Activated naive CD4-positive, alpha-beta T cell treated with anti-CD3 and anti-CD28 coated beads, Interleukin-2, amount 10 ng/mL, durations not matched to agents 7 days and 5 days (primary cell): ENCODE data around the gene RBM46.

ENCODE experiments used
- CTCF ChIA-PET: fragments of 350-600 bp; sonication (Branson Sonifier 250); formaldehyde crosslinking; loops from one replicate; lab custom pipeline; 2021; ENCODE audit warnings: antibody characterized with exemption; lab: Charles Lee
- DNase-seq: peaks from one replicate; pipeline ENCODE4 v3.0.0-alpha.2; 2020
- H3K27ac Mint-ChIP-seq: one replicate; pipeline ENCODE4 v1.8.0; 2021; ENCODE audit warnings: mild to moderate bottlenecking, moderate library complexity, mixed read lengths
- H3K27me3 Mint-ChIP-seq: one replicate; pipeline ENCODE4 v1.8.0; 2021; ENCODE audit warnings: mild to moderate bottlenecking, mixed read lengths
- H3K36me3 Mint-ChIP-seq: one replicate; pipeline ENCODE4 v1.8.0; 2021; ENCODE audit warnings: mixed read lengths
- H3K4me1 Mint-ChIP-seq: one replicate; pipeline ENCODE4 v1.8.0; 2021; ENCODE audit warnings: mixed read lengths
- H3K4me3 Mint-ChIP-seq: one replicate; pipeline ENCODE4 v1.8.0; 2021; ENCODE audit warnings: mild to moderate bottlenecking, moderate library complexity, mixed read lengths
- H3K9me3 Mint-ChIP-seq: one replicate; pipeline ENCODE4 v1.8.0; 2021; ENCODE audit warnings: mixed read lengths

Gene RBM46, protein sequence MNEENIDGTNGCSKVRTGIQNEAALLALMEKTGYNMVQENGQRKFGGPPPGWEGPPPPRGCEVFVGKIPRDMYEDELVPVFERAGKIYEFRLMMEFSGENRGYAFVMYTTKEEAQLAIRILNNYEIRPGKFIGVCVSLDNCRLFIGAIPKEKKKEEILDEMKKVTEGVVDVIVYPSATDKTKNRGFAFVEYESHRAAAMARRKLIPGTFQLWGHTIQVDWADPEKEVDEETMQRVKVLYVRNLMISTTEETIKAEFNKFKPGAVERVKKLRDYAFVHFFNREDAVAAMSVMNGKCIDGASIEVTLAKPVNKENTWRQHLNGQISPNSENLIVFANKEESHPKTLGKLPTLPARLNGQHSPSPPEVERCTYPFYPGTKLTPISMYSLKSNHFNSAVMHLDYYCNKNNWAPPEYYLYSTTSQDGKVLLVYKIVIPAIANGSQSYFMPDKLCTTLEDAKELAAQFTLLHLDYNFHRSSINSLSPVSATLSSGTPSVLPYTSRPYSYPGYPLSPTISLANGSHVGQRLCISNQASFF

DNA sequence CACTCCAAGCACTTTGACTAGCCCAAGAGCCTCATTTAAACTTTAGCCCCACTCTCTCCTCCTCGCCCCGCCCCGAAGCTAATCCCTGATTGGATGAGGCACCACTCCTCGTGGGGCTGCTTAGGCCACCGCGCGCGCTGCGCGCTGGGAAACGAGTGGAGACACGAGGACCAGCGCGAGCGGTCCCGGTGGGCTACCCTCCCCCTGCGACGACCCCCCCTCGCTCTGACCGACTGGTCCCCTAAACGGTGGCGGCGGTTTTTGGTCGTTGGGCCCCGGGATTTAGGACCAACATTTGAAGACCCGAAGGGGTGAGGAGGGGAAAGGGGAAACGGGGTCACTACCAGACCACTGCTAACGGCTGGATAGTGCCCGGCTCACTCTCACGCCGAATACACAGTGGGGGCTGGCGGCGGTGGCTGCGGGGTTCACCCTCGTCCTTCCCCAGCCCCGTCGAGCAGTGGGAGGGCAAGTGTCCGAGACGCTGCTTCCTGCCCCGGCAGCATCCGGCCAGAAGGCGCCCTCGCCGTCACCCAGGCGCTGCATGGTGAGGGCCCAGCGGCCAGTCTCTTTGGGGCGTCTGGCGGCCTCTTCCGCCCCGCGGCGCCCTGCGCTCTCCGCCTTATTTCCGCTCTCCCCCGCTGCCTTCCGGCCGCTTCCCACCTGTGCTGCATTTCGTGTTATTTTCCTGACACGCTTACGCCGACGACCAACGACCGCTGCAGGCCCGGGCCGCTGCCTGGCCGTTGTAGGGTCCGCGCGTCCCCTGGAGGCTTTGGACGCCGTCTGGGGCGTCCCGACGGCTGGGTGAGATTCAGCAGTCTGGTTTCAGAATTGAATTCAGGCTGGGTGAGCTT is at the start of gene RBM46:
TSS of gene RBM46 (plus strand) at position 147 of the 857 bp plus-strand sequence. CDS start 15,481 bp downstream, outside the sequence.
- DNase-seq: no peak
- CTCF ChIA-PET: interaction anchor here (1.5 kb wide), 1 partner anchor 143 kb away, joined by 3 read pairs; no protein-coding TSS in a partner anchor
- Mint-ChIP-seq H3K27ac (no peak within 1 kb of the TSS), H3K27me3 (peaks cover 9% of the 10 kb centered on the region), H3K36me3 (no peaks in the 10 kb centered on the region), H3K4me1 (no peaks in the 10 kb centered on the region), H3K4me3 (no peak within 1 kb of the TSS), H3K9me3 (no peaks in the 10 kb centered on the region)

GRCh38 chr4:154731756-154732155 is 49.3 kb upstream of the RBM46 start:
- Mint-ChIP-seq H3K4me3 (no peak overlapping the region), H3K27ac (no peak overlapping the region), H3K9me3 (no peaks in the 10 kb centered on the region), H3K27me3 (peaks cover 4% of the 10 kb centered on the region), H3K36me3 (no peaks in the 10 kb centered on the region), H3K4me1 (no peaks in the 10 kb centered on the region)
- CTCF ChIA-PET: no interaction called here
- no peak for DNase-seq

DNA sequence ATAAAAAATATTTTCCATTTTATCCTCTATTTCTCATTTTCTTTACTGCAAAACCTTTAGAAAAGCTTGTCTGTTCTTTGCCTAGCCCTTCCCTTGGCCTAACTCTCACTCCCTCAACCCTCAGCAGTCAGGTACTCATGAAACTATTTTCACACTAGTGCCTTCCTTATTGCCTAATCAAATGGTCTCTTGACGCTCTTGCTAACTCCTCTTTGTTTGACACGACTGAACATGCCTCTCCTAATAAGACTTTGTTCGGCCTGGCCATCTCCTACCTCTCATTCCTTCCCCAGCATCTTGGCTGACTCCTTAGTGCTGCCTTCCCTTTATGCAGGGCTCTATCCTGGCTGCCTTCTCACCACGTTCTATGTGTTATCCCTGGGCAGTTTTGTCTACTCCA is 48.4 kb upstream of the RBM46 start:
- Mint-ChIP-seq H3K4me3 (no peak overlapping the region), H3K4me1 (no peaks in the 10 kb centered on the region), H3K9me3 (no peaks in the 10 kb centered on the region), H3K36me3 (no peaks in the 10 kb centered on the region), H3K27ac (no peak overlapping the region), H3K27me3 (peaks cover 4% of the 10 kb centered on the region)
- DNase-seq: no peak
- CTCF ChIA-PET: no interaction called here

DNA sequence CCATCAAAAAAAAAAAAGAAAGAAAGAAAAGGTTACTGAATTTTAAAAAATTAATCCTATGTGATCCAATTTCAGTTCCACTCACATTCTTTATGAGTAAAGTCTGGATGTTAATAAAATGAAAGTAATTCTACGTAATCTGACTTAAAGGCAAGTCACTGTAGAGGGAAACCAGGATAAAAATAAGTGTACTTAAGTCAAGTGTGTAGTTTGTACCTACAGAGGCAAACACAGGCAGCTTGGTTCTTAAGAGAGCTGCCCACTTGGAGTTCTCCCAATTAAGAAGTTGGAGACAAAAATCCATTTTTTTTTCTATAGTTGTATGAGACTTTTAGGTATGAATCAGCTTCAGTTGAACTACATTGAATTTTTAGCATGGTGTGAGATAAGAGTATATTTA is 44.3 kb upstream of the RBM46 start:
- H3K9me3 Mint-ChIP-seq: no peaks in the 10 kb centered on the region
- CTCF ChIA-PET: no interaction called here
- no peak overlapping the region for H3K4me3 Mint-ChIP-seq
- H3K27me3 Mint-ChIP-seq: peaks cover 24% of the 10 kb centered on the region
- peaks cover under 1% of the 10 kb centered on the region for H3K4me1 Mint-ChIP-seq
- DNase-seq: no peak
- no peaks in the 10 kb centered on the region for H3K36me3 Mint-ChIP-seq
- H3K27ac Mint-ChIP-seq: no peak overlapping the region

DNA sequence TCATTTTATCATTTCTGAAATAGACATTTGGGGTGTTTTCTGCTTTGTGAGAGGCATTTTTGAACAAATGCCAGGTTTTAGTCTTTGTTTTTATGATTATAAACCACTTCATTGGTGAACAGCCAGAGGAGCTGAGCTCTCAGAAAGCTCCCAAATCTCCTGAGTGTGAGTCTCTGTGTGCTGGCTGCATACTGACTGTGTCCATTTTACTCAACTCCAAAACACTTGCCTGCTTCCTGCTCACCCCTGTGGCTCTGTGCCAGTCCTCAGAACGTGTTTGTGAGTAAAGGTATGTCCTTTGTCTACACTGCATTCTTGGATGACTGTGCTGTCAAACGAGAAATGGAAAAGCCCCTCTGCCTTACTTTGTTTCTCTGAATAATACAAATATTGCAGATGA is 42.6 kb upstream of the RBM46 start:
- no peaks in the 10 kb centered on the region for H3K36me3 Mint-ChIP-seq
- no peak overlapping the region for H3K27ac Mint-ChIP-seq
- CTCF ChIA-PET: no interaction called here
- DNase-seq: no peak
- no peaks in the 10 kb centered on the region for H3K9me3 Mint-ChIP-seq
- no peak overlapping the region for H3K4me3 Mint-ChIP-seq
- peaks cover 14% of the 10 kb centered on the region for H3K4me1 Mint-ChIP-seq
- H3K27me3 Mint-ChIP-seq: peaks cover 40% of the 10 kb centered on the region

DNA sequence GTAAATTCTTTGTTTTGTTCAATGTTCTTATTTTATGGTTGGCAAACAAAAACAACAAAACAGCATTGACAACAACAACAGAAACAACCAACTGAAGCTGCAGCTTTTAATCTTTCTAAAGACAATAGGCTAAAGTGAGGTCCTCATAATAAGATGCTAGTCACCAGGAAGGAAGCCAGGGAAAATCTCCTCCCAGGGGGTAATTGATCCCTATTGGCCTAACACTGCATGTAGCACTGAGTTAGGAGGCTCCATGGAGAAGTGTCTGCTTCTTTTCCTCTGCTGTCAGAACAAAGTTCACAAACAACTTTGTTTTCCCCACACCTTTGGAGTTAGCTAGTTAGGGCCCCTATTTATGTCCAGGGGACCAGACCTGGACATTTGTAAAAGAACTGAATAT is 42.0 kb upstream of the RBM46 start:
- CTCF ChIA-PET: no interaction called here

DNA sequence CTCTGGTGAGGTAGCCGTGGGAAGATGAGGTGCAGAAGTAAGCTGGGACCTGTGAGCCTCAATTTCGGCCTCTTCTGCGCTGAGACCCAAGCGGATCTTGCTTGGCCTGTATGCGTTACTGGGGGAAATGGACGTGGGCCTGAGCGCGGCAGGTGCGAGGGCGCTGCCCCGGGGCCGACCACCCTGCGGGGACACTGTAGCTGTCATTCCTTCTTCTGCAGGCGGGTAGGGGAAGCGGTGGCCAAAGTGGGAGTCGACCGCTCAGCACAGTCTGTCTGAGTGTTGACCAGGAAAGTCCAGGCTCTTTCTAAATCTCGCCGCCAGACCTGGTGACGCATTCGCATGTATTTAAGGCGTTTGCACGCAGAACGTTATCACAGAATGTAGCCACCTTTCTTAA is 40.6 kb upstream of the RBM46 start:
- CTCF ChIA-PET: no interaction called here
- Mint-ChIP-seq H3K36me3 (no peaks in the 10 kb centered on the region), H3K4me1 (peaks cover 26% of the 10 kb centered on the region), H3K27me3 (peaks cover 57% of the 10 kb centered on the region), H3K27ac (no peak overlapping the region), H3K9me3 (no peaks in the 10 kb centered on the region), H3K4me3 (no peak overlapping the region)
- no peak for DNase-seq

More for the DNA sequence above, 42.0 kb upstream of the RBM46 start:
- Mint-ChIP-seq H3K27me3 (peaks cover 47% of the 10 kb centered on the region), H3K4me1 (peaks cover 19% of the 10 kb centered on the region), H3K4me3 (no peak overlapping the region), H3K27ac (no peak overlapping the region), H3K9me3 (no peaks in the 10 kb centered on the region), H3K36me3 (no peaks in the 10 kb centered on the region)
- no peak for DNase-seq

- Mint-ChIP-seq H3K9me3 (no peaks in the 10 kb centered on the region), H3K4me3 (no peak overlapping the region), H3K36me3 (no peaks in the 10 kb centered on the region), H3K4me1 (peaks cover 26% of the 10 kb centered on the region), H3K27me3 (peaks cover 64% of the 10 kb centered on the region), H3K27ac (no peak overlapping the region)
- DNase-seq: no peak
- CTCF ChIA-PET: interaction anchor here (1.3 kb wide), 1 partner anchor 103 kb away, joined by 3 read pairs; no protein-coding TSS in a partner anchor
These were observed 39.9 kb upstream of the RBM46 start for GRCh38 chr4:154741131-154741665.

GRCh38 chr4:154741922-154742850 is 38.9 kb upstream of the RBM46 start:
- DNase-seq: no peak
- no peaks in the 10 kb centered on the region for H3K9me3 Mint-ChIP-seq
- CTCF ChIA-PET: interaction anchor here (1.3 kb wide), 1 partner anchor 104 kb away, joined by 3 read pairs; no protein-coding TSS in a partner anchor
- peak overlapping the region; percentile 35 for H3K27ac Mint-ChIP-seq
- H3K36me3 Mint-ChIP-seq: no peaks in the 10 kb centered on the region
- H3K4me3 Mint-ChIP-seq: no peak overlapping the region
- peaks cover 26% of the 10 kb centered on the region for H3K4me1 Mint-ChIP-seq
- H3K27me3 Mint-ChIP-seq: peaks cover 71% of the 10 kb centered on the region

DNA sequence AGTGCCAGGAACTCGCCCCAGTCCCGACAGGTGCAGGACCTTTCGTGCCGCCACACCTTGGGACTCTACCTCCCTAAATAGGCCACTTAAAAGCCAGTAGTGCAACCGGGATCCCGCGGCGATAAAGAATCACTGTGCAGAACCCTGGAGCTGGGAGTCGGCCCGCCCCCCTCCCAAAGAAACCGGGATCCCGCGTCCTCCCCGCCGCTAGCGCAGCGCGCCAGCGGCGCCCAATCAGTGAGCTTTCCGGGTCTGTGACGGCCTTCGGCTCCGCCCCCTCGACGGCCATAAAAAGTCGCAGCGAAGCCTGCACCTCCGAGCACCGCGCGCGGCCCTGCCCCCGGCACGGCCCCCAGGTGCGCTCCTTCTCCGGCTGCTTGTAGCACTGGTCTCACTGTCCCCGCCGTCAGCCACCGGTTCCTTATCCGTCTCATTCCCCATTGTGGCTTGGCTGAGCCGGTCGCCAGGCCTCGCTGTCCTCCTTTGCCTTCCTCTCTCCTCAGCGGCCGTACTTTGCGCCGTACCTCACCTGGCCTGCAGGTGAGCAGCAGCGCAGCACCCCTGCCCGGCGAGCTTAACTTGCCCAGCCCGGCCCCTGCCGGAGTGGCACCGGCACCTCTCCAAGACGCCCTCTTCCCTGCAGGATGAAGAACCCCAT is 37.3 kb upstream of the RBM46 start, which contains the start of gene LRAT:
TSS of gene LRAT (plus strand) at position 318 of the 658 bp plus-strand sequence. CDS start at position 645, 327 bp downstream.
- peaks cover 67% of the 10 kb centered on the region for H3K27me3 Mint-ChIP-seq

DNA sequence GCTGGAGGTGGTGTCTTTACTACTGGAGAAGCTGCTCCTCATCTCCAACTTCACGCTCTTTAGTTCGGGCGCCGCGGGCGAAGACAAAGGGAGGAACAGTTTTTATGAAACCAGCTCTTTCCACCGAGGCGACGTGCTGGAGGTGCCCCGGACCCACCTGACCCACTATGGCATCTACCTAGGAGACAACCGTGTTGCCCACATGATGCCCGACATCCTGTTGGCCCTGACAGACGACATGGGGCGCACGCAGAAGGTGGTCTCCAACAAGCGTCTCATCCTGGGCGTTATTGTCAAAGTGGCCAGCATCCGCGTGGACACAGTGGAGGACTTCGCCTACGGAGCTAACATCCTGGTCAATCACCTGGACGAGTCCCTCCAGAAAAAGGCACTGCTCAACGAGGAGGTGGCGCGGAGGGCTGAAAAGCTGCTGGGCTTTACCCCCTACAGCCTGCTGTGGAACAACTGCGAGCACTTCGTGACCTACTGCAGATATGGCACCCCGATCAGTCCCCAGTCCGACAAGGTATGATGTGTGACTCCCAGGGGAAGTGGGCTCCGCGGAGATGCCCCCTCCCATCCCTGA is 36.6 kb upstream of the RBM46 start:
- H3K27ac Mint-ChIP-seq: no peak overlapping the region
- peaks cover 67% of the 10 kb centered on the region for H3K27me3 Mint-ChIP-seq
- CTCF ChIA-PET: interaction anchor here (0.6 kb wide), 2 partner anchors 107 to 195 kb away, joined by 3 to 4 read pairs; no protein-coding TSS in a partner anchor
- no peak for DNase-seq
- H3K4me3 Mint-ChIP-seq: peak overlapping the region; percentile 77
- no peaks in the 10 kb centered on the region for H3K36me3 Mint-ChIP-seq
- no peaks in the 10 kb centered on the region for H3K9me3 Mint-ChIP-seq
- H3K4me1 Mint-ChIP-seq: peaks cover 26% of the 10 kb centered on the region

More for the DNA sequence above, 37.3 kb upstream of the RBM46 start, which contains the start of gene LRAT:
- H3K4me3 Mint-ChIP-seq: peak within 1 kb of the TSS; percentile 77
- DNase-seq: peak; percentile 73
- H3K4me1 Mint-ChIP-seq: peaks cover 26% of the 10 kb centered on the region
- no peaks in the 10 kb centered on the region for H3K36me3 Mint-ChIP-seq
- H3K27ac Mint-ChIP-seq: peak within 1 kb of the TSS; percentile 8
- CTCF ChIA-PET: interaction anchor here (0.6 kb wide), 1 partner anchor 106 kb away, joined by 3 read pairs; no protein-coding TSS in a partner anchor
- no peaks in the 10 kb centered on the region for H3K9me3 Mint-ChIP-seq

DNA sequence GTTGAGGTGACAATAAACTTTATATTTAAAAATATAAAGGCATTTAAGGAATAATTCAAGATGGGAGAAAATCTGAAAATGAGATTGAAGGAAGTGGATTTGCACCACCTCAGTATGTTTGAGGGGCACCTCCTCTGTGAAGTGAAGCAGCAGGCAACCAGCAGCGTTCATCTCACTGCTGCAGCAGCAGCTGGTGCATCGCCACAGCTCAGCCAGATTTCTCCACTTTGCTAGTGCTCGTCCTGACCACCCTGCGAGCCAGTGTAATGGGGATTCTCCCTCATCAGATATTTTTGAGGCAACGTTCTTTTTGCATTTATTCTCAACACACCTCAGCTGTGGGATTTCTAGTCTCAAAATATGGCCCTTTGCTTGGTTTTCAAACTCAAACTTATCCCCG is 23.4 kb upstream of the RBM46 start:
- H3K4me3 Mint-ChIP-seq: no peak overlapping the region

More for the DNA sequence above, 23.4 kb upstream of the RBM46 start:
- H3K27ac Mint-ChIP-seq: no peak overlapping the region
- no peaks in the 10 kb centered on the region for H3K9me3 Mint-ChIP-seq
- CTCF ChIA-PET: no interaction called here
- DNase-seq: no peak
- no peaks in the 10 kb centered on the region for H3K4me1 Mint-ChIP-seq
- no peaks in the 10 kb centered on the region for H3K27me3 Mint-ChIP-seq
- H3K36me3 Mint-ChIP-seq: no peaks in the 10 kb centered on the region
